ENCODE results near the gene BMAL2. TPM values are rescaled to one million over a fixed set of nuclear protein-coding genes. Genes with fewer than 3 reads are reported as not detected.

The BMAL2 gene
- total RNA-seq, 1 experiment from 2014 or later = 43.9 TPM

- POLR2A ChIA-PET = no interaction called here
- in situ Hi-C loops (cut with HindIII; ENCODE audit: low pct_unique_long_range_greater_than_20kb, low sequenced_read_pairs) (no loop called here), intact Hi-C loops (cut with micrococcal nuclease; ENCODE audit: unreplicated experiment) (loop anchor here (10.0 kb wide), 2 partner anchors 51 to 371 kb away; no protein-coding TSS in a partner anchor)
- no peaks in the 10 kb centered on the region for H3K27me3 ChIP-seq (ENCODE audit: control insufficient read depth, insufficient read depth, low read length)
- DNase-seq (ENCODE audit: low read depth, low spot score) (no peak), ATAC-seq (no peak)
- H3K36me3 ChIP-seq (ENCODE audit: control insufficient read depth, insufficient read depth, low read length) = no peaks in the 10 kb centered on the region
- peak overlapping the region; percentile 66 to 81 for H3K4me3 ChIP-seq (ENCODE audit: low read depth in 2 of 2, low read length in 2 of 2)
- TF ChIP-seq, protein P1, sequence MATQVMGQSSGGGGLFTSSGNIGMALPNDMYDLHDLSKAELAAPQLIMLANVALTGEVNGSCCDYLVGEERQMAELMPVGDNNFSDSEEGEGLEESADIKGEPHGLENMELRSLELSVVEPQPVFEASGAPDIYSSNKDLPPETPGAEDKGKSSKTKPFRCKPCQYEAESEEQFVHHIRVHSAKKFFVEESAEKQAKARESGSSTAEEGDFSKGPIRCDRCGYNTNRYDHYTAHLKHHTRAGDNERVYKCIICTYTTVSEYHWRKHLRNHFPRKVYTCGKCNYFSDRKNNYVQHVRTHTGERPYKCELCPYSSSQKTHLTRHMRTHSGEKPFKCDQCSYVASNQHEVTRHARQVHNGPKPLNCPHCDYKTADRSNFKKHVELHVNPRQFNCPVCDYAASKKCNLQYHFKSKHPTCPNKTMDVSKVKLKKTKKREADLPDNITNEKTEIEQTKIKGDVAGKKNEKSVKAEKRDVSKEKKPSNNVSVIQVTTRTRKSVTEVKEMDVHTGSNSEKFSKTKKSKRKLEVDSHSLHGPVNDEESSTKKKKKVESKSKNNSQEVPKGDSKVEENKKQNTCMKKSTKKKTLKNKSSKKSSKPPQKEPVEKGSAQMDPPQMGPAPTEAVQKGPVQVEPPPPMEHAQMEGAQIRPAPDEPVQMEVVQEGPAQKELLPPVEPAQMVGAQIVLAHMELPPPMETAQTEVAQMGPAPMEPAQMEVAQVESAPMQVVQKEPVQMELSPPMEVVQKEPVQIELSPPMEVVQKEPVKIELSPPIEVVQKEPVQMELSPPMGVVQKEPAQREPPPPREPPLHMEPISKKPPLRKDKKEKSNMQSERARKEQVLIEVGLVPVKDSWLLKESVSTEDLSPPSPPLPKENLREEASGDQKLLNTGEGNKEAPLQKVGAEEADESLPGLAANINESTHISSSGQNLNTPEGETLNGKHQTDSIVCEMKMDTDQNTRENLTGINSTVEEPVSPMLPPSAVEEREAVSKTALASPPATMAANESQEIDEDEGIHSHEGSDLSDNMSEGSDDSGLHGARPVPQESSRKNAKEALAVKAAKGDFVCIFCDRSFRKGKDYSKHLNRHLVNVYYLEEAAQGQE (IDR thresholded peaks at IDR 0.05; ENCODE audit: insufficient read depth in 1 of 2, low read depth in 2 of 2, low read length in 1 of 2) = no peak
- TF ChIP-seq TCF7L2 (IDR thresholded peaks at IDR 0.05; ENCODE audit: low read depth, low read length) (no peak), SIN3A (IDR thresholded peaks at IDR 0.05; ENCODE audit: borderline replicate concordance, insufficient read depth, low read depth, low read length) (no peak), POLR2AphosphoS5 (IDR thresholded peaks at IDR 0.05; ENCODE audit: low read depth, low read length) (no peak)
- TF ChIP-seq, protein P2, sequence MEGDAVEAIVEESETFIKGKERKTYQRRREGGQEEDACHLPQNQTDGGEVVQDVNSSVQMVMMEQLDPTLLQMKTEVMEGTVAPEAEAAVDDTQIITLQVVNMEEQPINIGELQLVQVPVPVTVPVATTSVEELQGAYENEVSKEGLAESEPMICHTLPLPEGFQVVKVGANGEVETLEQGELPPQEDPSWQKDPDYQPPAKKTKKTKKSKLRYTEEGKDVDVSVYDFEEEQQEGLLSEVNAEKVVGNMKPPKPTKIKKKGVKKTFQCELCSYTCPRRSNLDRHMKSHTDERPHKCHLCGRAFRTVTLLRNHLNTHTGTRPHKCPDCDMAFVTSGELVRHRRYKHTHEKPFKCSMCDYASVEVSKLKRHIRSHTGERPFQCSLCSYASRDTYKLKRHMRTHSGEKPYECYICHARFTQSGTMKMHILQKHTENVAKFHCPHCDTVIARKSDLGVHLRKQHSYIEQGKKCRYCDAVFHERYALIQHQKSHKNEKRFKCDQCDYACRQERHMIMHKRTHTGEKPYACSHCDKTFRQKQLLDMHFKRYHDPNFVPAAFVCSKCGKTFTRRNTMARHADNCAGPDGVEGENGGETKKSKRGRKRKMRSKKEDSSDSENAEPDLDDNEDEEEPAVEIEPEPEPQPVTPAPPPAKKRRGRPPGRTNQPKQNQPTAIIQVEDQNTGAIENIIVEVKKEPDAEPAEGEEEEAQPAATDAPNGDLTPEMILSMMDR (IDR thresholded peaks at IDR 0.05) = no peak
- H3K9me3 ChIP-seq (ENCODE audit: control insufficient read depth, insufficient read depth, low read depth, low read length) = no peaks in the 10 kb centered on the region
- H3K4me1 ChIP-seq (ENCODE audit: control insufficient read depth, insufficient read depth, low read length) = peaks cover 46% of the 10 kb centered on the region
- peak overlapping the region; percentile 77 for H3K27ac ChIP-seq (ENCODE audit: low read length)
- BruUV-seq (replicated peaks) = TSS peak; percentile 66
- CTCF ChIA-PET = no interaction called here
Measured at GRCh38 chr12:27334042-27334720, 1.5 kb downstream of the BMAL2 start.

DNA sequence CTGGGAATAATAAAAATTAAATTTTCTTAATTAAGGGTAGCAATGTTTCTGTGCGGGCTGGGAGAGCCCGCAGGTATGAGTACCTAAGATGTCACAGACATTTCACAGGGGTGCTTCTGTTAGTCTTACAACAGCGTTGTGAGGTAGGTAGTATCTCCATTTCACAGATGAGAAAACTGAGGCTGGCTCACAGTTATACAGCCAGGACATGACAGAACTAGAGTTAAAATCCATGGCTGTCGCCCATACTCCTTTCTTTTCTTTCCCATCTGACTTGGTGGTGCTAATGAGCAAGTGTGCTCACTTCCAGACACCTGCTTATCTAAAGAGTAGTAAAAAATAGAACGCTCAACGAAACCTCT lies 2.1 kb downstream of the BMAL2 start:
- POLR2A ChIA-PET = no interaction called here
- H3K36me3 ChIP-seq (ENCODE audit: control insufficient read depth, insufficient read depth, low read length) = no peaks in the 10 kb centered on the region
- ATAC-seq = no peak
- peak overlapping the region; percentile 19; the same call in 1 of the 2 replicates for H3K27ac ChIP-seq (ENCODE audit: low read length)
- CTCF ChIA-PET = no interaction called here
- intact Hi-C loops (cut with micrococcal nuclease; ENCODE audit: unreplicated experiment) (loop anchor here (10.0 kb wide), 2 partner anchors 50 to 370 kb away; no protein-coding TSS in a partner anchor), in situ Hi-C loops (cut with HindIII; ENCODE audit: low pct_unique_long_range_greater_than_20kb, low sequenced_read_pairs) (no loop called here)
- no peak for DNase-seq (ENCODE audit: low read depth, low spot score)
- no peak overlapping the region for H3K4me3 ChIP-seq (ENCODE audit: low read depth in 2 of 2, low read length in 2 of 2)
- peaks cover 46% of the 10 kb centered on the region for H3K4me1 ChIP-seq (ENCODE audit: control insufficient read depth, insufficient read depth, low read length)
- no TSS peak for BruUV-seq (replicated peaks)
- TF ChIP-seq SIN3A (IDR thresholded peaks at IDR 0.05; ENCODE audit: borderline replicate concordance, insufficient read depth, low read depth, low read length) = no peak
- no peak for TF ChIP-seq POLR2AphosphoS5 (IDR thresholded peaks at IDR 0.05; ENCODE audit: low read depth, low read length)
- TF ChIP-seq, protein P2 (IDR thresholded peaks at IDR 0.05) = no peak
- TF ChIP-seq TCF7L2 (IDR thresholded peaks at IDR 0.05; ENCODE audit: low read depth, low read length) = no peak
- TF ChIP-seq, protein P1 (IDR thresholded peaks at IDR 0.05; ENCODE audit: insufficient read depth in 1 of 2, low read depth in 2 of 2, low read length in 1 of 2) = no peak
- no peaks in the 10 kb centered on the region for H3K27me3 ChIP-seq (ENCODE audit: control insufficient read depth, insufficient read depth, low read length)
- no peaks in the 10 kb centered on the region for H3K9me3 ChIP-seq (ENCODE audit: control insufficient read depth, insufficient read depth, low read depth, low read length)
